HG03469 (cell line): ENCODE measurements around the gene RGS19.

Experiments
- ATAC-seq: cut with Tn5 transposase; IDR thresholded peaks from one replicate; pipeline ENCODE4 v1.9.1; 2021; ENCODE audit warnings: mild to moderate bottlenecking, moderate library complexity, moderate number of reproducible peaks; ENCODE audit not compliant: unreplicated experiment

Gene RGS19

DNA sequence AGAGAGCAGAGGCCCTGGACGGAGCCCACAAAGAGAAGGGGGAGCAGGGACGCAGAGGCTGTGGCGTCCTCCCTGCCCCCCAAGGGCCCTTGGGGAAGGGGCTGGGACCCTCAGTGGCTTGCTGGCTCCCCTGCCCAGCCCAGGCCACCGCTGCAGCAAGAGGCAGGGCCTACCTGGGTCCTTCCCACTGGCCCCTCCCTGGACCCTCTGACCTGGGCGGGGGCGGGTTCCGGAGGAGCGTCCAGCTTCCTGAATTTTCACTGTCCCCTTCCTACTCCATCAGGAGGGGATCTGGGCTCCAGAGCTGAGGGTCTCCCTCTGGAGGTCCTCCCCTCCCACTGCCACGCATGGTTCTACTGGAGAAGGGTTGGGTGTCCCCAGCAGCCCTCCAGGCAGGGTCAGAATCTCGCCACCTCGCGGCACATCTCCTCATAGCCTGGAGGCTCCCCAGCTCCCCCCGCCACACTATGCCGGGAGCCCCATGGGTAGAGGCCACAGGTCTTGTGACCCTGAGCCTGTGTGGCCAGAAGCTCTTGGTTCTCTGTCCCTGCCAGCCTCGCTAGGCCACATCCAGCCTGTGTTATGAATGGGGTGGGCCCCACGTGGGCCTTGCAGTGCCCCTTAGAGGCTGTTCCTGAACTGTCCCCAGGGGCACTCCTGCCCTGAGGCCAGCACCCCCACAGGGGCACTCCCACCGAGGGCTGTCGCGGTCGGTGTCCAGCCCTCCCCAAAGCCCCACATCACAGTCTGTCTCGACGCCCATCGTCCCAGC, 28.9 kb downstream of the RGS19 start:
- no peak for ATAC-seq

DNA sequence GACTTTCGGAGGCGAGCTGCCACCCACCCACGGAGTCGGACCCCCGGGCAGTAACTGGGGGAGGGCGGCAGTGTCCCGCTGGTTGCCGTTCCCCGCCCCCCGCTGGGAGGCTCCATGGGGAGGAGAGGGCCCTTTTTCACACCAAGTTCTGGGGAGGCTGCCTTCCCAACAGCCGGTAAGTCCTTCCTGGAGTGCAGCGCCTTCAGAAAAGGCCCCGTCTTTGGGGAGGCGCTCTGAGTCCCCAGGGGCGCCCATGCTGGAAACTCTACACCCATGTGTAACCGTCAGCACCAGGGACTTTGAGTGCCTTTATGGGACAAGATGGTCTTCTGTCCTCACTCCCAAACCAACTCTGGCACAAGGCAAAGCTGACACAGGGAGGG, 29.4 kb downstream of the RGS19 start:
- no peak for ATAC-seq

DNA sequence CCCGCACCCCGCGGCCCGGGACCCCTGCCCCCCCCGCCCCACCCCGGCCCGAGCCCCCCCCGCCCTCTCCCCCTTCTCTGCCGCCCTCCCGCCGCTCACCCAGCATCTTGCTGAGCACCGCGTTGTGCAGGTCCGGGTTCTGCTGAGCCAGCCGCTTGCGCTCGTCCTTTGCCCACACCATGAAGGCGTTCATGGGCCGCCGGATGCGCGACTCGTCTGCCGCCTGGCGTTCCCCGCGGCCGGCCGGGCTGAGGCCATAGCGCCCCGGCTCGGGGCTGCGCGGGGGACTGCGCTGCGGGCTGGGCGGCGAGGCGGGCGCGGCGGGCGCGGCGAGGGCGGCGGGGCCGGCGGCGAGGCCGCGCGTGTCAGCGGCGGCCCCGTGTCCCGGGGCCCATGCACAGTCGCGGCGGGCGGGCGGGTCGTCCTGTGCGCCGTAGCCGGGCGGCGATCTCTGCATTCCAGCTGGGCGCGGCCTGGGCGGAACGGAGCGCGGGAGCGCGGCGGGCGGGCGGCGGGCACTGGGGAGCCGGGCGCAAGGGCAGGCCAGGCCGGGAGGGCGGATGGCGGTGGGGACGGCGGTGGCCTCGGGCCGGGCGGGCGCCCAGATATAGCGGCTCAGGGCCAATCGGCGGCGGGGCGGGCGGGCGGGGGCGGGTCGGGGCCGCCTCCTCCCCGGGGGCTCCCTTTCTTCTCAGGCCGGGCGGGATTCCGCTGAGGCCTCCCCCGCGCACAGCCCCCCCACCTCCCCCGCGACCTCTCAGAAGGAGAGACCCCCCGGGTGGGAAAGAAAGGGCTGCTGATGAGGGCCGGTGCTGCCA, 30.0 kb downstream of the RGS19 start, which contains the start of gene SOX18:
Gene SOX18, minus strand, starts transcription at position 580 of the 818 bp plus-strand sequence. Its CDS starts 123 bp downstream, at position 457.
- ATAC-seq = no peak

DNA sequence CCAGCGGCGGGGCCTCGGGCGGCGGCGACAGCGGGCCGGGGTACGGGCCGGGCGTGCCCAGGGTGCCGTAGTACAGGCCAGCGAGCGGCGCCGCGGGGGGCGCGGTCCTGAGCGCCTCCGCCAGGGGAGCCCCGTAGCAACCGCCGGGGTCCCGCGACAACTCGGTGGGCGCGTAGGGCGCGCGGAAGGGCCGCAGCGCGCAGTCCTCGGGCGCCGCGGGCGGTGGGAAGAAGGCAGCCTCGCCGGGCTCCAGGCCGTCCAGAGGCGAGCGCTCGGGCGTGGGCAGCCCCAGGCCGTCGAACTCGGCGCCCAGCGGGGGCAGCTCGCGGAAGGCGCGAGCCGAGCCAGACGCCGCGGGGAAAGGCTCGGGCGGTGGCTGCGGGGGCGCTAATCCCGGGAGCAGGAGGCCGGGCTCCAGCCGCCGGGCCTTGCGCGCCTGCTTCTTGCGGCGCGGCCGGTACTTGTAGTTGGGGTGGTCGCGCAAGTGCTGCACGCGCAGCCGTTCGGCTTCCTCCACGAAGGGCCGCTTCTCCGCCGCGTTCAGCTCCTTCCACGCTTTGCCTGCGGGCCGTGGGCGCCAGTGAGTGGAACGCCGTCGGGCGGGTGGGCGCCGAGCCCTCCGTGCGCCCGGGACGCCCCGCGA, 30.8 kb downstream of the RGS19 start:
- no peak for ATAC-seq

DNA sequence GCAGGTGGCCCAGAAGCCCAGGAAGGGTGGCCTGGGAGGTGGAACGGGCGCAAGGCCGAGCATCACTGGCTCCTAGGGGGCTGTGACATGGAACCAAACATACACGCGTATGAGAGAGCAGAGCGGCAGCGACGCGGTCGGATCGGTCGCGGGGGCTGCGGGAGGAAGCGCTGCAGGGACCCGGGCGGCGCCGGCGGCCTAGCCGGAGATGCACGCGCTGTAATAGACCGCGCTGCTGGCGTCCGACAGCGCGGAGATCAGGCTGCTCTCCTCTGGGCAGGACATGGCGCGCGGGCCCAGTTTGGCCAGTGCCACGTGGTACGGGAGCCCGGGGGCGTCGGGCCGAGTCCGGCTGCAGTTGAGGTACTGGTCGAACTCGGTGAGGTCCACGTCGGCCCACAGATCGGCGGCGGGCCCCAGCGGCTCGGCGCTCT, 31.3 kb downstream of the RGS19 start:
- ATAC-seq = no peak

DNA sequence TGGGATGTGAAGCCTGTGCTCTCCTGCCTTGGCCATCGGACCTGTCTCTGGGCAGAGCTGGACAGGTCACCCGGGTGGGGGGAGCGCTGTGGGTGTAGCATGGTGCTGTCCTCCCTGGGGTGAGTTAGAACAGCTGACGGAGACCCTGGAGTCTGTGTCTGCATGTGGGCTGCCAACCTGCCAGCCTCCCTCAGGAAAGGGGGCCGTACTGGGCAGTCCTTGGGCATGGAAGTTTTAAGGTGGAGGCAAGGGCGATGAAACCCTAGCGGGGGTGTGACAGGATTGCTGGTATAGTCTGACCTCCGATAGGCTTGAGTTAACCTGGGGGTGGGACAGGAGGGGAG, 32.3 kb downstream of the RGS19 start:
- ATAC-seq = no peak

DNA sequence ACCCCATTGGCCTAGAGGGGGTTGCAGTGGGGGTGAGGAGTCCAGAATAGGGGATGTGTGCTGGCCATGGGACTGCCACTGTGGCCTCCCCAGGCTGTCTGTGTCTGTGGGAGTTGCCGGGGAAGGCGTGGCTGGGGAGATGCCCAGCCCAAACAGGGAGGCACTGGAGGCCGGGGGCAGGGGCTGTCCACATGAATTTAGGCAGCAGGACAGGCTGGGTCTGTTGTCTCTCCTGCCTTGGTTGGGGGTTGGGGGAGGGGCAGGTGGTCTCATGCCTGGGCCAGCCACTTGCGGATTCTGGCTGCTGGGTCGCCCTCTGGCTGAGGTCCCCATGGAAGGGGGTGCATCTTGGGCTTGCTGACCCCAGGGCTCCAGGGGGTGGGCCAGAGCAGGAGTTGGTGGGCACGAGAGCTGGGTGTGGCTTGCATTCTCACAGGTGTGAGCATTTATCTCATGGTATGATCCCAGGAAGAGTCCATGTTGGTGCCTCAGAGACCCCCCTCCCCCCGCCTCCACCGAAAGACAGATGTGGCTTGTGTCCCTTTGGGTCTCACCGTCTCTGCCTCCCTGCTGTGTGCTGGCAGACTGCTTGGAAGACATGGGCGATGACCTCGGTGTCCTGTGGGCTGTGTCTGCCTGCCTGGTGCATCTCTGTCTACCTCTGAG, 33.8 kb downstream of the RGS19 start:
- ATAC-seq = no peak

DNA sequence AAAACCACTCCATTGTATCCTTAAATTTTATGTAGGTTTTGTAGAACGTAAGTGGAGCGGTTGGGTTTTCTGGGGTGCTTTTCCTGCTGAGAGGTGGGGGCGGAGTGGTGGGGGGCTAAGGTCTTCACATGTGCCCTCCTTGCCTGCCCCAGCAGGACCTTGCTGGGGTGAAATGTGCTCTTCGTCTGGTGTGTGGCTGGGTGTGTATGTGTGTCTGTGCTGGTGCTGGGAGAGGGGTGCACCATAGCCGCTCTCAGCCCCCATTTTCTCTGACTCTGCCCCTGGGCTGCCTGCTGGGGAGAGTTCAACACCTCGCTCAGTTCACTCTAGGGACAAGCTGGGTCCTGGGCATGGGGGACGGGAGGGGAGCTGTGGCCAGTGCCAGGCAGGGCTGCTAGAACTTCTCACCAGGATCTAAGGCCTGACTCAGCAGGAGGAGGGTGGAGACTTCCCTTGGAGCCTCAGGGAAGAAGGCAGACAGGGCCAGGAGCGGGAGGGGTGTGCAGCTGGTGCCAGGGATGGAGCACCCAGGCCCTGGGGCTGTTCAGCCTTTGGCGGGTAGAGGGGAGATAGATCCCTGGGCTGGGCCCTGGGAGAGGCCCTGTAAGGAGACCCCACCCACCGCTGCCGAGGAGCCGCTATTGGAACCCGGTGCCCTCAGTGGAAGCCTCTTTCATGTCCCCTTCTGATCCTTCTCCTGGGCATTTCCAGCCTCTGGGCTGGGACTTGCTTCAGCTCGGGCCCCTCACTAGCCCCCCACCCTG, 34.7 kb downstream of the RGS19 start:
- ATAC-seq = no peak

DNA sequence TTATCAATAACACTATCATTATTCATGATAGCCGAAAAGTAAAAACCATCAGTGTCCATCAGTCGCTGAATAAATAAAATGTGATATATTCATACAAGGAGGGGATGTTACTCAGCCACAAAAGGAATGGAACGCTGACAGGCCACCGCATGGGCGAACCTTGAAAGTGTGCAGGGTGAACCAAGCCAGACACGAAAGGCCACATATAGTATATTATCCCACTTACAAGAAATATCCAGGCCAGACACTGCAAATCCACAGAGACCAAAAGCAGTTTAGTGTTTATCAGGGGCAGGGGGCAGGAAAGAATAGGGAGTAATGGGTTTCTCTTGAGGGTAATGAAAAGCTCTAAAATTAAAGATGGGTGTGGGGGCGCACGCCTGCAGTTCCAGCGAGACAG, 35.5 kb downstream of the RGS19 start:
- no peak for ATAC-seq

DNA sequence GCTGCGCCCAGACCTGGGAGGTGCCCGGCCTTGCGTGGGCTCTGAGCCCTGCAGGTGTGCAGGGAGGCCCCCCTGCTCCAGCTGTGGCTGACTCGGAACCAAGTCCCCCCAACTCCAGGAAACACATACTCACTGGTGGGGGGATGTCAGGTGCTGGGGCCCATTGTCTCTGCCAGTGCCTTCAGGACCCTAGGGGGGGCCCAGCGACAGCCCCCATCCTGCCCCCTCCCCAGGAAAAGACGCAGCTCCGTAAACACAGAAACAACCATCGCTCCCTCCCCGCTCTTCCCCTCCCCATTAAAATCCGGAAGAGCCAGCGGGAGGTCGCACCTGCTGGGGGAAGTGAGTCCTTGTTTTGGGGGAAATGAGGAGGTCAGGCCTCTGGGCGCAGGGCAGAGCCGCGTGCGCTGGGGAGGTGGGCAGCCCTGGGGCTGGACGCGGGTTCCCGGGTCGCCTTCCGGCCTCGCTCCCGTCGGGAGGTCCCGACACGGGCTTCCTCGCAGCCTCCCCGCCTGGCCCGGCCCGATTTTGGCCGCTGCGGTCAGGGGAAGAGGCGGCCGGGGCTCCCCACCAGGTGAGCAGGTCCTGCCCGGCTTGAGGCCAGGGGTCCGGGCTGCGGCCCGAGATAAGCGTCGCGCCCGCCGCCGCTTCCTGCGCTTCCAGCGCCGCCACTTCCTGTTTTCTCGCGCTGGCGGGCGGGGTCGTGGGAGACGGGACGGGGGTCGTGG, 37.1 kb downstream of the RGS19 start:
- no peak for ATAC-seq

DNA sequence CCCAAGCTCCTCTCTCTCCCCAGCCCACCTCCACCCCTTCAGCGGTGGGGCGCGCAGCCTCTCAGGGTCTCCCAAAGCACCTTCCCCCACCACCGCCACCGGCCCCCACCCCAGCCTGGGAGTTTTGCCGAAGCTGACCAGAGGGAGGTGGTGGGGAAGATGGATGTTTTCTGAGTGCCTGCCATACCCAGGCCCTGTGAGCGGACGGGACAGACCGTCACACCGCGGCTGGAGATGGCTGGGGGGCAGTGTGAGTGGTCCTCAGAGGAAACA, 37.6 kb downstream of the RGS19 start:
- ATAC-seq = no peak

DNA sequence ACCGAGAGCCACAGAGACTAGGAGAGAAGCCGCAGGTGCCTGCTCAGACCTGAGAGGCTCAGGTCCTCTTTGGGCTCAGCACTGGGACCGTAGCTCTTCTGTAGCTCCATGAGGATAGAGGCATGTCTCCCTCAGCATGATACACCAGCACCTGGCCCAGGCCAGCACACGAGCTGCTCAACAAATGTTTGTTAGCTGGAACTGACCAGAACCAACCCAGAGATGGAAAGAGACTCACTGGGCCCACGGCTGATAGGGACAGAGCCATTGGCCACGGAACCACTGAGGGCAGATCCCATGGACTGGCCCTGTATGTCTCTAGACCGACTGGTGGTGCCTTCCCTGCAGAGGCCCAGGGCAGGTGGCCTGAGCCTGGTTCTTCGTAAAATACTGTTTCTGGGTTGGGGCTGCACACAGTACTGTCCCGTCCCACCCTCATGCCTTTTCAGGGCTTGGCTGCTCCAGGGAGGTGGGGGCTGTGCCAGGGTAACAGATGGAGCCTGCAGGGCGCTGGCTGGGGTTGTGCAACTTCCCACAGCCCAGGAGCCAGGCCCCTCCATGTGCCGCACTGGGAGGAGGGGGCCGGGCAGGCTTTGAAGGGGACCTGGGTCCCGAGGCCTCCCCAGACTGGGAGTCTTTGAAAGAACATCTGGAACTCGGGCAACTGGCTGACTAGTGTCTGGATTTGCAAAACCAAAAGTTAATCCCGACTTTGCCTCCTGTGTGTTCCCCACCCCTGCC, 38.1 kb downstream of the RGS19 start:
- ATAC-seq = no peak

DNA sequence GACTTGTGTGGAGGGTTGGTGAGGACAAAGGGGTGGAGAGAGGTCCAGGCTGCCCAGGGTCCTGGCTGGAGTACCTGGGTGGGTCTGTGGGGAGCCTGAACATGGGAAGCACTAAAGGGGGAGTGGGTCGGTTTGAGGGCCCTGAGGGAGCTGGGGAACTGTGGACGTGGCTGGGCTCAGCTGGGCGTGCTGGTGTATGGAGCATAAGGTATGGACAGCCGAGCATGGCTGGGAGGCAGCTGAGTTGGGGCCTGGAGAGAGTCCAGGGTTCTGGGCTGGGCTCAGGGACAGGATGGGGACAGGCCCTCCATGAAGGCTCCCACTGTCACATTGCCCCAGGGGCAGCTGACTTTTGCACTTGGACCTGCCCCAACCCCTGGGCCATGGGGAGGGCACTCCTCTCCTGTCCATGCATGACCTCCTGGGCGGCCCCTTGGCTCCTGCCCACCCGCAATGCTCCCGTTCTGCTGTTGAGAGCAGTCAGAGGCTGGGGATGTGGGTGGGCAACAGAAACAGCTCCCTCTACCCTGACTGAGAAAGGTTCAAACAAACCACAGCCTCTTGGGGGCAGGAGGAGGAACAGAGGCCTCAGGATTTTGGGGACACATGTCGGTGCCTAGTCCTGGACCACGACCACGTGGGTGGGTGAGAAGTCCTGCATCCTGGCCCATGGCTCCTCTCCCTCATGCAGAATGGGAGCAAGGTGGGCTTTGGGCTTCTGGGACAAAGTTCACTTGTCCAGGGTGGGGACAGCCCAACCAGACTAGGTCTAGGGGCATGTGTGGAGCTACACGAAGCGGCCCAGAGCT, 38.9 kb downstream of the RGS19 start:
- ATAC-seq = no peak

DNA sequence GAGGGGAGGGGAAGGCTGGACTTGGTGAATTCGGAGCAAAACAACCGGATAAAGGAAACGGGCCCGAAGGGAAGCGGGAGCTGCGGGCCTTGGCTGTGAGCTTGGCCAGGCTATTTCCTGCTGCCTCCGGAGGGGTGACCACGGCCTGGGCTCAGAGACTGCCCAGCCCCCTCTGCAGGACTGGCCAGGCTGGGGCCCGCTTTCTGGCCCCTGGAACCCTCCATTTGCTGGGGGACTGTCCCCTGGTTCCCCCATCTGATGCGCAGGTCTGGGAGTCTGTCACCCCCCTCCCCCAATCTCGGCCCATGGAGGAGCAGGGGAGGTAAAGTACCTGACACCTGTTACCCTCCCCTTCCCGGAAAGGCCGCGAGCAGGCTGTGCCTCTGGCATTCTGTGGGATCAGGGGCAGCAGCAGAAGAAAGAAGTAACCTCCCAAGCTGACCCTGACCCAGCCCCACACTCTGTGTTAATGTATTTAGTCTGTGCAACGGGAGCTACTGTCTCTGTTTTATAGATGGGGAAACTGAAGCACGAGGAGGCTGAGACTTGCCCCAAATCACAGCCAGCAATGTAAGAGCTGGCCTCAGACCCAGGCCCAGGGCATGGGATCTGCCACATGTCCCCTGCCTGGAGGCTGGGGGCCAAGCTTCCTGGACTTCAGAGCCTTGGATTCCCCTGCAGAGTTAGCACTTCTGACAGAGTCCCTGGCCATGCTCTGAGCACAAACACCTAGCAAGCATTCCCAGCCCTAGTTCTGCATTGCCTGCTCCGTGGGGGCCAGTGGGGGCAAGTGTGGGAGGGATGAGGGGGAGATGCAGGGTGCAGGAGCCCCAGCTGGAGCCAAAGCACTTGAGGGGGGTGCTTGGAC, 39.8 kb downstream of the RGS19 start:
- no peak for ATAC-seq

DNA sequence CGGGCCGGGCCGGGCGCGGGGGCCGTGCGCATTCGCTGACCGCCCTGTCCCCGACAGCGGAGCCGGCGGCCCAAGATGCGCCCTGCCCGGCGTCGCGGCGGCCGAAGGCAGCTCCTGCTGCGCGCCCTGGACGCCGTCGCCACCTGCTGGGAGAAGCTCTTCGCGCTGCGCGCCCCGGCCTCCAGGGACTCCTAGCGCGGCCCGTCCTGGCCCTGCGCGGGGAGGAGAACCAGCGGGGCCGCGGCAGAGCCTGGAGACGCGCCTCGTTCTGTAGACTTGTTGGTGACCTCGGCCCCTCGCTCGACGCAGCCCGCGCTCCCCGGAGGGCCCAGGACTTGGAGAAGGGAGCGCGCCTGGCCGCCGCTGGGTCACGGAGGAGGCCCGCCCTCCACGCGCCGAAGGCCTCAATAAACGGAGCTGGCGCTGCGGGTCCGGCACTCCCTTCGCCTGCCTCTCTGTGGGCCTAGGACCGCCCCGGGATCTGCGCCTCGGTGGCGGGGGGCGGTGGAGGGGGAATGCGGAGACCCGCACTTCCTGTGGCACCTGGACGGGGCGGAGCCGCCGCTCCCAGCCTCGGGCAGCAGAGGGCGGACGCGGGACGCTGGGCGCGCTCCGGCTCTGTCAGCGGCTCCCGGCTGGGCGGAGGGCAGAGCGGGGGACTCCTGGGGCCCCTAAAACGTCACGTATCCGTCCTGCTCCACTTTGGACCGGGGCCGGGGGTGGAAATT, 40.6 kb downstream of the RGS19 start:
- ATAC-seq = peak; percentile 27

DNA sequence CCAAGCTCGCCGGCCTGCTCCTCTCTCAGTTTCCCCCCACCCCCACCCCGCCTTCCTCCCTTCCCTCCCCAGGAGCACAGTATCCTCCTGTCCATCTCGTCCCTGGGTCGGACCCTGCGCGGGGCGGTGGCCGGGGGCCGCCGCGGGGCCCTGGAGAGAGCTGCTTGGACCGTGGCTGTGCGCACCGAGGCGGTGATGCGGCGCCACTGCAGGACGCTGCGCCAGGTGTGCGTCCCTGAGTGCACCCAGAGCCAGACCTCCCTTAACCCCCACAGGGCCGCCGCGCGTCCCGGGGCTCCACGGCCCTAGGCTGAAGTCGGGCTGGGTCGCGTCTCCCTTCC, 41.1 kb downstream of the RGS19 start:
- no peak for ATAC-seq
